Panc1 (cell line): ENCODE results near the gene SATB1. TPM values are rescaled to one million over a fixed set of nuclear protein-coding genes. Genes with fewer than 3 reads are reported as not detected.

ENCODE experiments used
- ATAC-seq: fragments of 200-7000 bp; cut with Tn5 transposase; 2 replicates; pipeline ENCODE4 v1.9.1; 2020; ENCODE audit warnings: mild to moderate bottlenecking, moderate library complexity
- BruUV-seq: library from RNA; stranded (reverse); fragments of 400-500 nt; replicated peaks from 2 replicates; lab custom pipeline; 2021; lab: Mats Ljungman, UMichigan
- CTCF ChIA-PET: fragments of 300-600 bp; sonication (Branson Sonifier 250); formaldehyde crosslinking; loops from one replicate; lab custom pipeline; 2022; ENCODE audit warnings: antibody characterized with exemption; lab: Charles Lee
- POLR2A ChIA-PET: fragments of 300-600 bp; sonication (Branson Sonifier 250); formaldehyde crosslinking; loops from one replicate; lab custom pipeline; 2022; ENCODE audit warnings: antibody characterized with exemption; lab: Charles Lee
- DNase-seq: peaks from one replicate; pipeline ENCODE4 v3.0.0-alpha.2; 2010; ENCODE audit warnings: low read depth, low spot score
- H3K27ac ChIP-seq: 2 replicates; pipeline ENCODE4 v1.5.1; 2011; ENCODE audit warnings: mild to moderate bottlenecking, low read length, inconsistent platforms
- H3K27me3 ChIP-seq: fragments of 200-500 bp; sonication (Bioruptor generic); 2 replicates; pipeline ENCODE4 v1.6.0; 2014; ENCODE audit warnings: low read length, inconsistent platforms; ENCODE audit not compliant: control insufficient read depth, insufficient read depth
- H3K36me3 ChIP-seq: fragments of 200-500 bp; sonication (Bioruptor generic); 2 replicates; pipeline ENCODE4 v1.5.1; 2014; ENCODE audit warnings: inconsistent platforms, mild to moderate bottlenecking, low read length, moderate library complexity; ENCODE audit not compliant: control insufficient read depth, insufficient read depth
- H3K4me1 ChIP-seq: 2 replicates; pipeline ENCODE4 v1.5.1; 2011; ENCODE audit warnings: inconsistent platforms, mild to moderate bottlenecking, low read length, moderate library complexity; ENCODE audit not compliant: control insufficient read depth, insufficient read depth
- H3K4me3 ChIP-seq, 2 experiments: 2 replicates each; pipeline ENCODE4 v1.5.1; 2011 to 2012; ENCODE audit warnings: low read depth in 2 of 2, low read length in 2 of 2, mild to moderate bottlenecking in 2 of 2, inconsistent platforms in 1 of 2, moderate library complexity in 1 of 2
- H3K9me3 ChIP-seq: fragments of 200-500 bp; sonication (Bioruptor generic); 2 replicates; pipeline ENCODE4 v1.5.1; 2014; ENCODE audit warnings: low read depth, mild to moderate bottlenecking, inconsistent platforms, low read length, moderate library complexity; ENCODE audit not compliant: control insufficient read depth, insufficient read depth
- POLR2AphosphoS5 ChIP-seq: IDR thresholded peaks from 2 replicates; pipeline ENCODE4 v1.6.1; 2012; ENCODE audit warnings: mild to moderate bottlenecking, low read depth, low read length, moderate library complexity
- SIN3A ChIP-seq: IDR thresholded peaks from 2 replicates; pipeline ENCODE4 v1.6.1; 2012; ENCODE audit warnings: low read depth, mild to moderate bottlenecking, low read length, moderate library complexity, borderline replicate concordance; ENCODE audit not compliant: insufficient read depth
- TCF7L2 ChIP-seq: IDR thresholded peaks from 2 replicates; pipeline ENCODE4 v1.6.1; 2011; ENCODE audit warnings: mild to moderate bottlenecking, low read depth, low read length, inconsistent platforms
- in situ Hi-C: cut with HindIII; loops from 2 replicates; pipeline ENCODE4 v1.10.0; 2016; ENCODE audit warnings: low sequenced_read_pairs, low pct_unique_long_range_greater_than_20kb
- intact Hi-C: fragments of 100-400 bp; cut with micrococcal nuclease; formaldehyde crosslinking; loops from one replicate; pipeline ENCODE4 v1.10.0; 2022; ENCODE audit not compliant: unreplicated experiment
- total RNA-seq: library from RNA; stranded (reverse); gene quantifications from one replicate; pipeline ENCODE4 v1.2.1, GENCODE V29; 2021; ENCODE audit not compliant: unreplicated experiment
- TF ChIP-seq, protein P1 (sequence below): fragments of 450-650 bp; IDR thresholded peaks from 2 replicates; pipeline ENCODE4 v1.5.1; 2017; ENCODE audit warnings: mild to moderate bottlenecking
- TF ChIP-seq, protein P2 (sequence below), 2 experiments: IDR thresholded peaks; 2 replicates each; pipeline ENCODE4 v1.6.1; 2011 to 2012; ENCODE audit warnings: low read depth in 2 of 2, control low read depth in 1 of 2, low read length in 1 of 2, mild to moderate bottlenecking in 1 of 2, moderate library complexity in 1 of 2; ENCODE audit not compliant: insufficient read depth in 1 of 2

SATB1 gene
- total RNA-seq, 1 experiment from 2014 or later: 0.31 TPM

DNA sequence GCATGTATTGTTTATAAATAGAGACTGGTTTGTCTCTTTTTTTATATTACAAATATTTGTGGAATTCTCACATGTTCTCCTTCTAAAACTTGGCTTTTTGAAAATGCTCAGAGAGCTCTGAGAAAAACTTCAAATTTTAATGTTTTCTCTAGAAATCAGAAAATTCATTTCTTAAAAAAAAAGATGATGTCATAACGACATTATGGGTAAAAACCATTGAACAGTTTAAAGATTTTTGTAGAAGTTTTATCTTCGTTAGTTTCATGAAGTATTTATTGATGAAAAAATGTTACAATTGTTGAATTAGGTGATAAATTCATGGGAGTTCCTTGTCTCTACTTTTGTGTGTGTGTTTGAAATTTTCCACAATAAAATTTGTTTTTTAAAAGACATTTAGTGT, 81.3 kb downstream of the SATB1 start:
- in situ Hi-C loops: no loop called here

DNA sequence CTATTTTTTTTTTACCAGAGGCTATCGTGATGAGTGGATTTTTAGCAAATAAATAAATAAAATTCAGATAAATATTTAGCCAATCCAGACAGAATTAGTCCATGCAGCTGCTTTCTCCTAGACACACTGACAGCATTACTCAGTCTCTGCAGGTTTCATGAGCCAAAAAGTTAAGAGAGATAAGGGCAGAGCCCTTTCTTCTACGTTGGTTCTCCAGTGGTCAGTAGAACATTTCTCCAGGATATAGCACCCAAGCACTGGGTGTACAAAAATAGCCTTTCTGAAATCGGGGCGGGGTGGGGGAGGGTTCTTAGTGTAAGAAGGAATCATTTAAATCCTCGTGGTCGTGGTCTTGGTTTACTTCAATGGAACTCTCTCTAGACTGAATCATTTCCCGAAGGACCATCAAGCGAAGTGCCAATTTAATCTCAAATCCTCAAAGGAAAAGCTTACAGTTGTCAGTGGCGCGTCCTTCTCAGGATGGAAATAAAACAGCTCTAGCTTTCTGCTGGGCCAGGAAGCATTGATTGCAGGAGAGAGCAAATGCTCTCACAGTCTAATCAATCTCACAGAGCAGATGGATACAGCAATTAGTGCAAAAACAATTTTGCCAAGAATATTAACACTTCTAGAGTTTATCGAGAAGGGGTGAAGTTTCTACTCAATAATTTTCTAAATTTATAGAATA, 86.2 kb downstream of the SATB1 start:
- ChIA-PET POLR2A (no interaction called here), CTCF (no interaction called here)
- TF ChIP-seq SIN3A (no peak), TCF7L2 (no peak), POLR2AphosphoS5 (no peak)
- TF ChIP-seq, protein P1, sequence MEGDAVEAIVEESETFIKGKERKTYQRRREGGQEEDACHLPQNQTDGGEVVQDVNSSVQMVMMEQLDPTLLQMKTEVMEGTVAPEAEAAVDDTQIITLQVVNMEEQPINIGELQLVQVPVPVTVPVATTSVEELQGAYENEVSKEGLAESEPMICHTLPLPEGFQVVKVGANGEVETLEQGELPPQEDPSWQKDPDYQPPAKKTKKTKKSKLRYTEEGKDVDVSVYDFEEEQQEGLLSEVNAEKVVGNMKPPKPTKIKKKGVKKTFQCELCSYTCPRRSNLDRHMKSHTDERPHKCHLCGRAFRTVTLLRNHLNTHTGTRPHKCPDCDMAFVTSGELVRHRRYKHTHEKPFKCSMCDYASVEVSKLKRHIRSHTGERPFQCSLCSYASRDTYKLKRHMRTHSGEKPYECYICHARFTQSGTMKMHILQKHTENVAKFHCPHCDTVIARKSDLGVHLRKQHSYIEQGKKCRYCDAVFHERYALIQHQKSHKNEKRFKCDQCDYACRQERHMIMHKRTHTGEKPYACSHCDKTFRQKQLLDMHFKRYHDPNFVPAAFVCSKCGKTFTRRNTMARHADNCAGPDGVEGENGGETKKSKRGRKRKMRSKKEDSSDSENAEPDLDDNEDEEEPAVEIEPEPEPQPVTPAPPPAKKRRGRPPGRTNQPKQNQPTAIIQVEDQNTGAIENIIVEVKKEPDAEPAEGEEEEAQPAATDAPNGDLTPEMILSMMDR: no peak
- TF ChIP-seq, protein P2, sequence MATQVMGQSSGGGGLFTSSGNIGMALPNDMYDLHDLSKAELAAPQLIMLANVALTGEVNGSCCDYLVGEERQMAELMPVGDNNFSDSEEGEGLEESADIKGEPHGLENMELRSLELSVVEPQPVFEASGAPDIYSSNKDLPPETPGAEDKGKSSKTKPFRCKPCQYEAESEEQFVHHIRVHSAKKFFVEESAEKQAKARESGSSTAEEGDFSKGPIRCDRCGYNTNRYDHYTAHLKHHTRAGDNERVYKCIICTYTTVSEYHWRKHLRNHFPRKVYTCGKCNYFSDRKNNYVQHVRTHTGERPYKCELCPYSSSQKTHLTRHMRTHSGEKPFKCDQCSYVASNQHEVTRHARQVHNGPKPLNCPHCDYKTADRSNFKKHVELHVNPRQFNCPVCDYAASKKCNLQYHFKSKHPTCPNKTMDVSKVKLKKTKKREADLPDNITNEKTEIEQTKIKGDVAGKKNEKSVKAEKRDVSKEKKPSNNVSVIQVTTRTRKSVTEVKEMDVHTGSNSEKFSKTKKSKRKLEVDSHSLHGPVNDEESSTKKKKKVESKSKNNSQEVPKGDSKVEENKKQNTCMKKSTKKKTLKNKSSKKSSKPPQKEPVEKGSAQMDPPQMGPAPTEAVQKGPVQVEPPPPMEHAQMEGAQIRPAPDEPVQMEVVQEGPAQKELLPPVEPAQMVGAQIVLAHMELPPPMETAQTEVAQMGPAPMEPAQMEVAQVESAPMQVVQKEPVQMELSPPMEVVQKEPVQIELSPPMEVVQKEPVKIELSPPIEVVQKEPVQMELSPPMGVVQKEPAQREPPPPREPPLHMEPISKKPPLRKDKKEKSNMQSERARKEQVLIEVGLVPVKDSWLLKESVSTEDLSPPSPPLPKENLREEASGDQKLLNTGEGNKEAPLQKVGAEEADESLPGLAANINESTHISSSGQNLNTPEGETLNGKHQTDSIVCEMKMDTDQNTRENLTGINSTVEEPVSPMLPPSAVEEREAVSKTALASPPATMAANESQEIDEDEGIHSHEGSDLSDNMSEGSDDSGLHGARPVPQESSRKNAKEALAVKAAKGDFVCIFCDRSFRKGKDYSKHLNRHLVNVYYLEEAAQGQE (IDR thresholded peaks at IDR 0.05; ENCODE audit: insufficient read depth in 1 of 2, low read depth in 2 of 2, low read length in 1 of 2): no peak
- H3K9me3 ChIP-seq: no peaks in the 10 kb centered on the region
- no peak overlapping the region for H3K27ac ChIP-seq
- intact Hi-C loops (no loop called here), in situ Hi-C loops (no loop called here)
- H3K4me1 ChIP-seq: no peaks in the 10 kb centered on the region
- no peaks in the 10 kb centered on the region for H3K36me3 ChIP-seq
- H3K27me3 ChIP-seq: no peaks in the 10 kb centered on the region
- no TSS peak for BruUV-seq
- ATAC-seq: no peak
- no peak overlapping the region for H3K4me3 ChIP-seq
- DNase-seq: no peak

More for the DNA sequence above, 81.3 kb downstream of the SATB1 start:
- no peaks in the 10 kb centered on the region for H3K36me3 ChIP-seq
- ChIA-PET POLR2A (no interaction called here), CTCF (no interaction called here)
- no peaks in the 10 kb centered on the region for H3K4me1 ChIP-seq
- intact Hi-C loops: no loop called here
- ATAC-seq (no peak), DNase-seq (no peak)
- no peaks in the 10 kb centered on the region for H3K9me3 ChIP-seq
- H3K27me3 ChIP-seq: no peaks in the 10 kb centered on the region
- TF ChIP-seq TCF7L2: no peak
- no peak for TF ChIP-seq SIN3A
- TF ChIP-seq, protein P1: no peak
- TF ChIP-seq, protein P2 (IDR thresholded peaks at IDR 0.05; ENCODE audit: insufficient read depth in 1 of 2, low read depth in 2 of 2, low read length in 1 of 2): no peak
- no peak for TF ChIP-seq POLR2AphosphoS5
- H3K4me3 ChIP-seq: no peak overlapping the region
- no TSS peak for BruUV-seq
- H3K27ac ChIP-seq: no peak overlapping the region
